NOMO-1 treated with dmso at 0.1 percent for 144 hours (cell line): ENCODE data around the gene ATP2C1.

Experiments used
- DNase-seq: peaks from one replicate; lab custom pipeline; 2025; ENCODE audit not compliant: unreplicated experiment; lab: John Stamatoyannopoulos, UW

ATP2C1 gene

GRCh38 chr3:130894130-130894985 lies 474 bp downstream of the ATP2C1 start:
- DNase-seq: no peak

- DNase-seq: no peak
Observed at GRCh38 chr3:130894986-130895280, 1.0 kb downstream of the ATP2C1 start.

- no peak for DNase-seq
Observed at GRCh38 chr3:130895690-130896488, 2.0 kb downstream of the ATP2C1 start.

- DNase-seq: no peak
Observed at GRCh38 chr3:130897316-130897715, 3.4 kb downstream of the ATP2C1 start.

GRCh38 chr3:130900959-130901358 lies 7.1 kb downstream of the ATP2C1 start:
- no peak for DNase-seq

- no peak for DNase-seq
Observed at GRCh38 chr3:130901463-130902204, 7.8 kb downstream of the ATP2C1 start.

GRCh38 chr3:130903412-130903908 lies 9.6 kb downstream of the ATP2C1 start:
- no peak for DNase-seq

- no peak for DNase-seq
Observed at GRCh38 chr3:130904491-130904890, 10.6 kb downstream of the ATP2C1 start.

GRCh38 chr3:130905551-130905950 lies 11.7 kb downstream of the ATP2C1 start:
- DNase-seq: no peak

- no peak for DNase-seq
Observed at GRCh38 chr3:130906374-130906995, 12.6 kb downstream of the ATP2C1 start.

- DNase-seq: no peak
Observed at GRCh38 chr3:130907500-130907899, 13.6 kb downstream of the ATP2C1 start.

- DNase-seq: no peak
Observed at GRCh38 chr3:130907966-130908365, 14.1 kb downstream of the ATP2C1 start.

- no peak for DNase-seq
Observed at GRCh38 chr3:130915567-130916292, 21.8 kb downstream of the ATP2C1 start.

- no peak for DNase-seq
Observed at GRCh38 chr3:130916507-130917167, 22.8 kb downstream of the ATP2C1 start.

GRCh38 chr3:130918328-130918727 lies 24.4 kb downstream of the ATP2C1 start:
- no peak for DNase-seq

- no peak for DNase-seq
Observed at GRCh38 chr3:130925628-130926027, 31.7 kb downstream of the ATP2C1 start.

GRCh38 chr3:130926504-130926903 lies 32.6 kb downstream of the ATP2C1 start:
- DNase-seq: no peak

GRCh38 chr3:130929804-130930203 lies 35.9 kb downstream of the ATP2C1 start:
- no peak for DNase-seq

- DNase-seq: no peak
Observed at GRCh38 chr3:130932979-130933378, 39.1 kb downstream of the ATP2C1 start.

- no peak for DNase-seq
Observed at GRCh38 chr3:130933801-130934345, 40.0 kb downstream of the ATP2C1 start.
